Activated CD4-positive, alpha-beta T cell treated with anti-CD3 and anti-CD28 coated beads, Interleukin-2, amount 50 U/mL, for 1 hour (primary cell): Measurements from ENCODE around the gene RNF31.
A peak's percentile ranks its signal among the peaks of the same experiment; 100 is the strongest.

Experiments
- DNase-seq: peaks from one replicate; pipeline ENCODE4 v3.0.0-alpha.2; 2020

Gene RNF31

GRCh38 chr14:24117179-24117578, 30.1 kb upstream of the RNF31 start:
- DNase-seq, result no peak

- DNase-seq, result no peak
Measured at GRCh38 chr14:24119691-24120090, 27.6 kb upstream of the RNF31 start.

DNA sequence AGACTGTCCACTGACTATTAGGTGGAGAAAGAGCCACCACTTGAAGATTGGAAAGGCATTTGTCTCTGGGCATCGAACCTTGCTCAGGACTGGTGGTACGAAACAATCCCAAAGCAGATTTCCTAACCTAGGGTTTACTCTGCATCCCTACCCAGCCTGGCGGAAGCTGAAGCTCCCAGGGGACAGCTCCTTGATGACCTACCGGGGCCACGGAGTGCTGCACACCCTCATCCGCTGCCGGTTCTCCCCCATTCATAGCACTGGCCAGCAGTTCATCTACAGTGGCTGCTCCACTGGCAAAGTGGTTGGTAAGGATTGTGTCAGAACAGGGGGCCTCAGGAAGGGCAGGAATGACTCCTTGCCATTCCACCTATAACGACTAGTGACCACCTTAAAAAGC, 26.1 kb upstream of the RNF31 start:
- DNase-seq, result no peak

- DNase-seq, result no peak
Measured at GRCh38 chr14:24122416-24122815, 24.9 kb upstream of the RNF31 start.

- DNase-seq, result no peak
Measured at GRCh38 chr14:24122898-24123297, 24.4 kb upstream of the RNF31 start.

- no peak for DNase-seq
Measured at GRCh38 chr14:24123424-24124417, 23.6 kb upstream of the RNF31 start.

GRCh38 chr14:24126939-24127338, 20.4 kb upstream of the RNF31 start:
- no peak for DNase-seq

- no peak for DNase-seq
Measured at GRCh38 chr14:24127673-24128072, 19.6 kb upstream of the RNF31 start.

DNA sequence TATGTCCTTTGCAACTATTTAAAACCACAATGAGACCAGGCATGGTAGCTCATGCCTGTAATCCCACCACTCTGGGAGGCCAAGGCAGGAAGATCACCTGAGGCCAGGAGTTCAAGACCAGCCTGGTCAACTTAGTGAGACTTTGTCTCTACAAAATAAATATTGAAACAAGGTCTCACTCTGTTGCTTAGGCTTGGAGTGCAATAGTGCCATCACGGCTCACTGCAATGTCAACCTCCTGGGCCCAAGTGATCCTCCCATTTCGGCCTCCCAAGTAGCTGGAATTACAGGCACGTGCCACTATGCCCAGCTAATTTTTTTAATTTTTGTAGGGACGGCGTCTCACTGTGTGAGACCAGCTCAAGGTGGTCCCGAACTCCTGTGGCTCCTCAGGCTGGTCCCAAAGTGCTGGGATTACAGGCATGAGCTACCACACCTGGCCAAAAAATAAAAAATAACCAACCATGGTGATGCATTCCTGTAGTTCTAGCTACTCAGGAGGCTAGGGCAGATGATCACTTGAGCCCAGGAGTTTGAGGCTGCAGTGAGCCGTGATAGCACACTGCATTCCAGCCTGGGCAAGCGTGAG, 17.8 kb upstream of the RNF31 start:
- DNase-seq, result no peak

DNA sequence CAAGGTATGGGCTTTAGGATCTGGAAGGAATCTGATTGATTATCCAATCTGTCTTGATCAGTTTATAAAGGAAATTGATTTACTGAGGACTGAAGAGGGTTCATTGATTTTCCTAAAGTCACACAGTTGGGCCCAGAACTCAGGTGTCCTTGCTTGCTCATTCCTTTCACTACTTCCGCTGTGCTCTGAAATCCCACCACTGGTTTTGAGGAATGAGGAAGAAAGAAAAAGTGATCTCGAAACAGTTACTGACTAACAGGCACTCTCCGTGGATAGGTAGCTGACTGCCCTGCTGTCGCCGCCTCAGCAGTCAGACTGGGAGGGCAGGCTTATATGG, 16.9 kb upstream of the RNF31 start, which contains the start of gene FITM1:
TSS of gene FITM1 (plus strand) at position 280 of the 337 bp plus-strand sequence. CDS start 905 bp downstream, outside the sequence.
- DNase-seq, result no peak

- DNase-seq, result no peak
Measured at GRCh38 chr14:24130717-24131548, 16.4 kb upstream of the RNF31 start.

GRCh38 chr14:24131549-24131966, 15.7 kb upstream of the RNF31 start:
- DNase-seq, result no peak

GRCh38 chr14:24132061-24132685, 15.1 kb upstream of the RNF31 start:
- peak; percentile 28 for DNase-seq

DNA sequence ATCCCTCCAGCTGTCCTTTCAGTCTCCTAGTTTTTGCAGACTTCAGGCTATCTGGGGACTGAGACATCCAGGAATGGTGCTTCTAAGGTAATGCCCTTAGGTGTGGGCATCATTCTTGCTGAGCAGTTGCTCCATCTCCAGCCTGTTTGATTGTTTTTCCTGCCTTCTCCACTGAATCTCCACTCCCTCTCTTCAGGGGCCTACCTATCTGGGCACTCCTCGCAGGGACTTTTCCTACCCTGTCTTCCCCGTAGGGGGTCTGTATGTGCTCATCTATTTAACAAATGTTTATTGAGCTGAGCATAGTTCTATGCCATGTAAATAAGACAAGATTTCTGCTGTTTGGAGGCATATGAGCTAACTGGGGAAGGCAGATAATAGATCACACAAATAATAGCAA, 14.3 kb upstream of the RNF31 start:
- DNase-seq, result no peak

GRCh38 chr14:24133735-24134134, 13.6 kb upstream of the RNF31 start:
- DNase-seq, result no peak

GRCh38 chr14:24135584-24135833, 11.8 kb upstream of the RNF31 start:
- no peak for DNase-seq

- peak; percentile 95 for DNase-seq
Measured at GRCh38 chr14:24135834-24136683, 11.2 kb upstream of the RNF31 start, which contains the start of gene PSME1. Gene PSME1, plus strand, starts transcription at chr14:24136194. Its CDS starts 69 bp downstream, at chr14:24136263.

- DNase-seq, result no peak
Measured at GRCh38 chr14:24136684-24137528, 10.4 kb upstream of the RNF31 start.

- no peak for DNase-seq
Measured at GRCh38 chr14:24137529-24138395, 9.5 kb upstream of the RNF31 start.
